Ectodermal cell (in vitro differentiated cells): ENCODE results near the gene ELMO1.
"Not testable (repeated sequence)": the region's sequence is repeated elsewhere in the genome, so short reads cannot be mapped to it uniquely, and the experiment has no call there.

Experiments used
- H3K27ac ChIP-seq: 2 replicates; pipeline ENCODE4 v1.7.0; 2013; ENCODE audit warnings: mild to moderate bottlenecking, low read depth, low read length; ENCODE audit not compliant: insufficient read depth, poor library complexity, severe bottlenecking
- H3K27me3 ChIP-seq: 2 replicates; pipeline ENCODE4 v1.7.0; 2013; ENCODE audit warnings: mild to moderate bottlenecking, low read length; ENCODE audit not compliant: insufficient read depth, control insufficient read depth, poor library complexity, severe bottlenecking
- H3K36me3 ChIP-seq: one replicate; pipeline ENCODE4 v1.7.0; 2013; ENCODE audit warnings: low read length; ENCODE audit not compliant: control insufficient read depth, insufficient read depth
- H3K4me1 ChIP-seq: one replicate; pipeline ENCODE4 v1.7.0; 2013; ENCODE audit warnings: low read length; ENCODE audit not compliant: control insufficient read depth, insufficient read depth
- H3K4me3 ChIP-seq: 2 replicates; pipeline ENCODE4 v1.7.0; 2013; ENCODE audit warnings: low read depth, low read length, control low read depth; ENCODE audit not compliant: insufficient read depth
- H3K9me3 ChIP-seq: 2 replicates; pipeline ENCODE4 v1.7.0; 2013; ENCODE audit warnings: mild to moderate bottlenecking, low read length, moderate library complexity; ENCODE audit not compliant: control insufficient read depth
- WGBS, 2 experiments: methylation state at CpG; one replicate each; pipeline ENCODE4 v1.1.7; 2013; ENCODE audit warnings: missing lambda C conversion rate in 2 of 2; 5-methylcytosine and 5-hydroxymethylcytosine counted together

The ELMO1 gene

GRCh38 chr7:36985866-36986400 is 462.7 kb downstream of the ELMO1 start:
- no peaks in the 10 kb centered on the region for H3K36me3 ChIP-seq
- H3K4me3 ChIP-seq = no peak overlapping the region
- no peak overlapping the region for H3K27ac ChIP-seq
- no peaks in the 10 kb centered on the region for H3K9me3 ChIP-seq
- peaks cover 15% of the 10 kb centered on the region for H3K4me1 ChIP-seq
- H3K27me3 ChIP-seq = no peaks in the 10 kb centered on the region
- 96% methylated on average over 12 to 13 of the region's 13 CpGs for WGBS, 2 experiments

- Histone ChIP-seq H3K27me3 (no peaks in the 10 kb centered on the region), H3K27ac (no peak overlapping the region), H3K36me3 (no peaks in the 10 kb centered on the region), H3K4me1 (peaks cover 15% of the 10 kb centered on the region), H3K9me3 (no peaks in the 10 kb centered on the region), H3K4me3 (no peak overlapping the region)
- 76 to 91% methylated on average over 5 of the region's 5 CpGs for WGBS, 2 experiments
Observed at GRCh38 chr7:36985316-36985715, 463.3 kb downstream of the ELMO1 start.

- peaks cover 15% of the 10 kb centered on the region for H3K4me1 ChIP-seq
- WGBS, 2 experiments = 90 to 94% methylated on average over 6 of the region's 6 CpGs
- no peak overlapping the region for H3K27ac ChIP-seq
- H3K36me3 ChIP-seq = no peaks in the 10 kb centered on the region
- H3K4me3 ChIP-seq = no peak overlapping the region
- H3K27me3 ChIP-seq = no peaks in the 10 kb centered on the region
- H3K9me3 ChIP-seq = no peaks in the 10 kb centered on the region
Observed at GRCh38 chr7:36984710-36985312, 463.9 kb downstream of the ELMO1 start.

- Histone ChIP-seq H3K36me3 (no peaks in the 10 kb centered on the region), H3K27me3 (no peaks in the 10 kb centered on the region), H3K4me3 (no peak overlapping the region), H3K27ac (no peak overlapping the region), H3K9me3 (no peaks in the 10 kb centered on the region), H3K4me1 (peaks cover 15% of the 10 kb centered on the region)
- 90 to 91% methylated on average over 9 of the region's 9 CpGs for WGBS, 2 experiments
Observed at GRCh38 chr7:36984041-36984521, 464.6 kb downstream of the ELMO1 start.

GRCh38 chr7:36982766-36983165 is 465.9 kb downstream of the ELMO1 start:
- Histone ChIP-seq H3K4me1 (peaks cover 15% of the 10 kb centered on the region), H3K36me3 (no peaks in the 10 kb centered on the region), H3K9me3 (no peaks in the 10 kb centered on the region), H3K27me3 (no peaks in the 10 kb centered on the region), H3K27ac (no peak overlapping the region), H3K4me3 (no peak overlapping the region)
- WGBS, 2 experiments = 88 to 91% methylated on average over 3 of the region's 3 CpGs

GRCh38 chr7:36979810-36980248 is 468.8 kb downstream of the ELMO1 start:
- WGBS, 2 experiments = 91 to 96% methylated on average over 3 of the region's 3 CpGs
- H3K36me3 ChIP-seq = no peaks in the 10 kb centered on the region
- no peaks in the 10 kb centered on the region for H3K4me1 ChIP-seq
- H3K9me3 ChIP-seq = no peaks in the 10 kb centered on the region
- H3K4me3 ChIP-seq = no peak overlapping the region
- no peak overlapping the region for H3K27ac ChIP-seq
- H3K27me3 ChIP-seq = no peaks in the 10 kb centered on the region

GRCh38 chr7:36978461-36978860 is 470.2 kb downstream of the ELMO1 start:
- Histone ChIP-seq H3K27ac (no peak overlapping the region), H3K4me1 (no peaks in the 10 kb centered on the region), H3K4me3 (no peak overlapping the region), H3K9me3 (no peaks in the 10 kb centered on the region), H3K36me3 (no peaks in the 10 kb centered on the region), H3K27me3 (no peaks in the 10 kb centered on the region)
- 92 to 94% methylated on average over 2 of the region's 2 CpGs for WGBS, 2 experiments

- no peaks in the 10 kb centered on the region for H3K4me1 ChIP-seq
- no peaks in the 10 kb centered on the region for H3K27me3 ChIP-seq
- H3K4me3 ChIP-seq = no peak overlapping the region
- no peaks in the 10 kb centered on the region for H3K9me3 ChIP-seq
- no peaks in the 10 kb centered on the region for H3K36me3 ChIP-seq
- H3K27ac ChIP-seq = no peak overlapping the region
Observed at GRCh38 chr7:36977878-36978277, 470.8 kb downstream of the ELMO1 start.

GRCh38 chr7:36973534-36973933 is 475.1 kb downstream of the ELMO1 start:
- not testable (repeated sequence) for H3K27me3 ChIP-seq, H3K9me3 ChIP-seq, H3K27ac ChIP-seq, H3K36me3 ChIP-seq, H3K4me3 ChIP-seq, H3K4me1 ChIP-seq
- WGBS, 2 experiments = 96% methylated on average over 28 of the region's 28 CpGs

- H3K4me1 ChIP-seq = no peaks in the 10 kb centered on the region
- H3K4me3 ChIP-seq = no peak overlapping the region
- H3K9me3 ChIP-seq = no peaks in the 10 kb centered on the region
- no peaks in the 10 kb centered on the region for H3K36me3 ChIP-seq
- 89 to 90% methylated on average over 5 of the region's 5 CpGs for WGBS, 2 experiments
- no peak overlapping the region for H3K27ac ChIP-seq
- H3K27me3 ChIP-seq = no peaks in the 10 kb centered on the region
Observed at GRCh38 chr7:36972140-36972518, 476.5 kb downstream of the ELMO1 start.
